ENCODE data around the gene CACFD1.

GRCh38 chr9:133518200-133518599, 58.4 kb downstream of the CACFD1 start:
- TF ChIP-seq CTCF (IDR thresholded peaks at IDR 0.05 in 2 of 3, conservative IDR thresholded peaks at IDR 0.05 in 1 of 3; ENCODE audit: borderline replicate concordance in 1 of 3, insufficient read depth in 1 of 3, low read depth in 2 of 3, low read length in 2 of 3) = no peak
- no peak for TF ChIP-seq ZBTB33 (IDR thresholded peaks at IDR 0.05; ENCODE audit: extremely low read depth, insufficient replicate concordance, low read length)
- TF ChIP-seq POLR2AphosphoS5 (IDR thresholded peaks at IDR 0.05; ENCODE audit: low read depth, low read length) = no peak
